Transverse colon (tissue), 4 donors: ENCODE data around the gene VGF. TPM values are rescaled to one million over a fixed set of nuclear protein-coding genes. Genes with fewer than 3 reads are reported as not detected.
A peak's percentile ranks its signal among the peaks of the same experiment; 100 is the strongest.

Experiments
- DNase-seq: peaks from one replicate; pipeline ENCODE4 v3.0.0-alpha.2; 2019
- H3K27ac ChIP-seq, 4 donors: fragments of 200-600 bp; sonication (generic); 2 replicates each; pipeline ENCODE4 v1.5.1; 2016 to 2018; ENCODE audit warnings: inconsistent platforms in 4 of 4
- H3K27me3 ChIP-seq: fragments of 200-600 bp; sonication (generic); 2 replicates; pipeline ENCODE4 v1.5.1; 2017; ENCODE audit warnings: inconsistent platforms
- H3K36me3 ChIP-seq, 4 donors: fragments of 200-600 bp; sonication (generic); 2 replicates each; pipeline ENCODE4 v1.5.1; 2017 to 2019; ENCODE audit warnings: inconsistent platforms in 4 of 4
- H3K4me1 ChIP-seq, 4 donors: fragments of 200-600 bp; sonication (generic); 2 replicates each; pipeline ENCODE4 v1.5.1; 2017 to 2020; ENCODE audit warnings: inconsistent platforms in 4 of 4
- H3K4me3 ChIP-seq, 4 donors: fragments of 200-600 bp; sonication (generic); 1 replicate in 1 of 4; 2 replicates in 3 of 4; pipeline versions ENCODE4 v1.5.1 to v1.6.1; 2017 to 2019; ENCODE audit warnings: inconsistent platforms in 4 of 4
- H3K9me3 ChIP-seq, 2 donors: fragments of 200-600 bp; sonication (generic); 2 replicates each; pipeline ENCODE4 v1.5.1; 2017 to 2019; ENCODE audit warnings: inconsistent platforms in 2 of 2
- EP300 ChIP-seq: sonication (generic); formaldehyde crosslinking; IDR thresholded peaks from one replicate; pipeline ENCODE4 v1.6.1; 2017; ENCODE audit warnings: antibody characterized with exemption, low read depth
- POLR2A ChIP-seq: fragments of 450-650 bp; IDR thresholded peaks from one replicate; pipeline ENCODE4 v1.6.1; 2016; ENCODE audit warnings: antibody characterized with exemption, mild to moderate bottlenecking, moderate library complexity
- POLR2AphosphoS5 ChIP-seq, 3 donors: sonication (generic); formaldehyde crosslinking; IDR thresholded peaks; one replicate each; pipeline ENCODE4 v1.6.1; 2016; ENCODE audit warnings: antibody characterized with exemption in 3 of 3
- WGBS, 2 donors: methylation state at CpG; one replicate each; pipeline ENCODE4 v1.1.5; 2018; ENCODE audit warnings: low coverage in 1 of 2; 5-methylcytosine and 5-hydroxymethylcytosine counted together
- in situ Hi-C, 4 donors: fragments of 200-750 bp; cut with MboI; loops; one replicate each; pipeline versions ENCODE4 v1.15.0 to v1.15.1; 2017; ENCODE audit warnings: low sequenced_read_pairs in 3 of 4, low pct_ligation_motif_present in 1 of 4, low pct_unique_long_range_greater_than_20kb in 1 of 4
- intact Hi-C: fragments of 100-400 bp; cut with DNase I; formaldehyde crosslinking; loops from one replicate; pipeline ENCODE4 v1.15.1; 2023; ENCODE audit warnings: low total_unique reads
- total RNA-seq, 4 donors: library from RNA; depleted of rRNA; stranded (reverse); fragments of >200 nt; gene quantifications; one replicate each; pipeline ENCODE4 v1.1.0, GENCODE V29; 2016
- TF ChIP-seq, protein P1 (sequence below), 5 experiments: fragments of 200-600 bp in 3 of 5; fragments of 450-650 bp in 2 of 5; sonication (generic) in 3 of 5; IDR thresholded peaks; 1 replicate in 2 of 5; 2 replicates in 3 of 5; pipeline ENCODE4 v1.5.1; 2016 to 2017; ENCODE audit warnings: antibody characterized with exemption in 5 of 5, inconsistent platforms in 3 of 5, mild to moderate bottlenecking in 2 of 5, moderate library complexity in 1 of 5

Gene VGF
- total RNA-seq, 4 donors from 2014 or later, result 0.95 TPM; not detected in 3

DNA sequence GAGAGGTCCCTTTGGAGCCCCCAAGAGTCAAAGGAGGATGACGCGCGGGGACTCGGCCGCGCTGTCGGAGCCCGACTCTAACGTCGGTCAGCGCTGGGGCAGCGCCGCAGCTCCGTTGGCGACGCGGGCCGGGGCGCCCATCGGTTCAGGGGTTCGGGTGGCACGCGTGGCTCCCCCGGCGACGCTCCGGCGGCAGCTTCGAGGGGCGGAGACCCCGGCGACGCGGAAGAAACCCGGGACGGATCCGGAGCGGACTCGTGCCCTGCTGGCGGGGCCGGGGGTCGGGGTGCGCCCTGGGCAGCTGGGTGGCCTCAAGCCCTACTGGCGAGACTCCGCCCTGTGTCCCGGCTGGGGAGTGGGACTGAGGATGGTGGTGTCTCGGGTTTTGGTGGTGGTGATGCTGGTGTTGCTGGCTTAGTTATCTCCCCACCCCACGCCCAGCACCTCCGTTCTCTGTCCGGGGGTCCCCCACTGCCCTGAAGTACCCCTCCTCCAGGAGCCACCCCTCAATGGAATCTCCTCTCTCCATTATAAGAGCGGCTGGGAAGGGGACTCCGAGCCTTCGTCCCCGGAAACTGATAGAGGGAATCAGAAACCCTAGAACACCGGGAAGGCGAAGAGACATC lies 14.9 kb upstream of the VGF start, which contains the start of gene NAT16:
Gene NAT16 (minus strand): TSS at position 164 of the 626 bp plus-strand sequence. CDS start 5,486 bp downstream, outside the sequence.
- Histone ChIP-seq H3K4me3 (peak within 1 kb of the TSS in 1 of 4 donors; percentile 13), H3K9me3 (no peaks in the 10 kb centered on the region), H3K36me3 (no peaks in the 10 kb centered on the region), H3K4me1 (peaks cover 9 to 17% (median 14%) of the 10 kb centered on the region in 4 donors), H3K27ac (no peak within 1 kb of the TSS), H3K27me3 (peaks cover 76% of the 10 kb centered on the region)
- DNase-seq, result no peak
- in situ Hi-C loops, result no loop called here
- intact Hi-C loops, result no loop called here
- TF ChIP-seq POLR2AphosphoS5 (IDR thresholded peaks at IDR 0.05) (no peak), POLR2A (no peak), EP300 (no peak)
- TF ChIP-seq, protein P1, sequence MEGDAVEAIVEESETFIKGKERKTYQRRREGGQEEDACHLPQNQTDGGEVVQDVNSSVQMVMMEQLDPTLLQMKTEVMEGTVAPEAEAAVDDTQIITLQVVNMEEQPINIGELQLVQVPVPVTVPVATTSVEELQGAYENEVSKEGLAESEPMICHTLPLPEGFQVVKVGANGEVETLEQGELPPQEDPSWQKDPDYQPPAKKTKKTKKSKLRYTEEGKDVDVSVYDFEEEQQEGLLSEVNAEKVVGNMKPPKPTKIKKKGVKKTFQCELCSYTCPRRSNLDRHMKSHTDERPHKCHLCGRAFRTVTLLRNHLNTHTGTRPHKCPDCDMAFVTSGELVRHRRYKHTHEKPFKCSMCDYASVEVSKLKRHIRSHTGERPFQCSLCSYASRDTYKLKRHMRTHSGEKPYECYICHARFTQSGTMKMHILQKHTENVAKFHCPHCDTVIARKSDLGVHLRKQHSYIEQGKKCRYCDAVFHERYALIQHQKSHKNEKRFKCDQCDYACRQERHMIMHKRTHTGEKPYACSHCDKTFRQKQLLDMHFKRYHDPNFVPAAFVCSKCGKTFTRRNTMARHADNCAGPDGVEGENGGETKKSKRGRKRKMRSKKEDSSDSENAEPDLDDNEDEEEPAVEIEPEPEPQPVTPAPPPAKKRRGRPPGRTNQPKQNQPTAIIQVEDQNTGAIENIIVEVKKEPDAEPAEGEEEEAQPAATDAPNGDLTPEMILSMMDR (IDR thresholded peaks at IDR 0.05), result no peak
- 16% methylated on average over 25 of the region's 56 CpGs; no CpG with 5 or more reads in 1 of the 2 donors for WGBS, 2 donors

DNA sequence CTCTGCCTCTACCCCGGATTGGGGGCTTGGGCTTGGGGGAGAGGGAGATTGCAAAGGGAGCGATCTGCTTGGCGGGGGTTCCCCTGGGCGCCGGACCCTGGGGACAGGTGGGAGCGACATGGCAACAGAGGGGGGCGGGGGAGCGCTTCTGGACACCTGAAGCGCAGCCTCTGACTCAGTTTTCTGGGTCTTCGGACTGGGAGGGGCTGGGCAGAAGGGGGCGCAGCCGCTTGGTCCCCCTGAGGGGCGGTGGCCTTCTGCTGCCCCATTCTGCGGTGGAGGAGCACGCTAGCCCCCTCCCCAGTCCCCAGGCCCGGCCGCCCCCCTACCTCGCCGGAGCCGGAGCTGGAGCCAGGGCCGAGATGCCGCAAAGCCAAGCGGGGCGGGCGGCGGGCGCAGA lies 14.3 kb upstream of the VGF start:
- intact Hi-C loops, result loop anchor here (5.0 kb wide), 1 partner anchor 272 kb away; no protein-coding TSS in a partner anchor
- Histone ChIP-seq H3K27me3 (peaks cover 81% of the 10 kb centered on the region), H3K4me3 (peak overlapping the region in 1 of 4 donors; percentile 13)

DNA sequence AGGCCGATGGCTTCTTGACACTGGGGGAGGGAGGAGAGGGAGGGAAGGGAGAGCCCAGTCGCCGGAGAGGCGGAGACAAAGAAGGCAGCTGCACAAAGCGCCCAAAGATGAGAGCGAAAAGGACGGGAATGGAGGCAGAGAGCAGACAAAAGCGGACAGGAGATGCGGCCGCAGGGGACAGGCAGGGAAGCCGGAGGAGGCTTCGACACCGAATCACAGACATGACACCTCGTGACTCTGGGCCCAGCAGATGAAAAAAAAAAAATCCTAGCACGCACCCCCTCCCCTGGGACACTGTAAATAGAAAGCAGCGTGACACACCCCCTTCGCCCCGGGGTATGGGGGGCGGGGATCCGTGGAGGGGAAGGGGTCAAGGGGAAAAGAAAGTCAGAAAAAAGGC lies 13.7 kb upstream of the VGF start:
- peaks cover 87% of the 10 kb centered on the region for H3K27me3 ChIP-seq

More for the DNA sequence above, 14.3 kb upstream of the VGF start:
- in situ Hi-C loops, result no loop called here
- 10% methylated on average over 14 of the region's 27 CpGs; no CpG with 5 or more reads in 1 of the 2 donors for WGBS, 2 donors
- Histone ChIP-seq H3K36me3 (no peaks in the 10 kb centered on the region), H3K27ac (no peak overlapping the region), H3K9me3 (no peaks in the 10 kb centered on the region), H3K4me1 (peaks cover 5 to 17% (median 12%) of the 10 kb centered on the region in 4 donors)
- TF ChIP-seq POLR2A (no peak), POLR2AphosphoS5 (IDR thresholded peaks at IDR 0.05) (no peak), EP300 (no peak)
- TF ChIP-seq, protein P1 (IDR thresholded peaks at IDR 0.05), result no peak
- no peak for DNase-seq

DNA sequence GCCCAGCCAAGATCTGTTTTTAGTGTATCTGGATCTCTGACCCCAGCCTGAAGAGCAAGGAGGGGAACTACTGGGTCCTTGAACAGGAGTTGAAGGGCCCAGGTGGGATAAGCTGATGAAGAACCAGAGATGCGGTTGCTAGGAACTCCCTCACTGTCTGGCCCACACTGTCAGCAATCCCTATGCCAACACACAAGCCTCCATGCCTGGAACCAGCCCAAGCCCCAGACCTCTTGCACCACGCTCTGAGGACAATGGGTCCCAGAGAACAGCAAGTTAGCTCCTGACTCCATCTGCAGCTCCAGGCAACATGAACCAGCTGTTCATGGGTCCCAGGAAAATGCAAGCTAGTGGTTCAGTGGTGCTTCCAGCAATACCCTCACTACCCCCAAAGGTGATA lies 12.3 kb upstream of the VGF start:
- Histone ChIP-seq H3K27me3 (peaks cover 100% of the 10 kb centered on the region), H3K9me3 (no peaks in the 10 kb centered on the region), H3K36me3 (no peaks in the 10 kb centered on the region), H3K27ac (no peak overlapping the region), H3K4me3 (no peak overlapping the region), H3K4me1 (peaks cover 5 to 32% (median 26%) of the 10 kb centered on the region in 4 donors)
- TF ChIP-seq, protein P1 (IDR thresholded peaks at IDR 0.05), result no peak
- TF ChIP-seq EP300 (no peak), POLR2A (no peak), POLR2AphosphoS5 (IDR thresholded peaks at IDR 0.05) (no peak)
- in situ Hi-C loops (no loop called here), intact Hi-C loops (loop anchor here (5.0 kb wide), 1 partner anchor 270 kb away; no protein-coding TSS in a partner anchor)
- WGBS, 2 donors, result 79% methylated on average over 2 of the region's 2 CpGs; no CpG with 5 or more reads in 1 of the 2 donors
- DNase-seq, result no peak

More for the DNA sequence above, 13.7 kb upstream of the VGF start:
- WGBS, 2 donors, result 0 to 4% methylated on average over 1 to 20 of the region's 20 CpGs
- Histone ChIP-seq H3K36me3 (no peaks in the 10 kb centered on the region), H3K4me1 (peaks cover 5 to 17% (median 13%) of the 10 kb centered on the region in 4 donors), H3K4me3 (no peak overlapping the region), H3K27ac (no peak overlapping the region), H3K9me3 (no peaks in the 10 kb centered on the region)
- no peak for DNase-seq
- intact Hi-C loops, result loop anchor here (5.0 kb wide), 1 partner anchor 272 kb away; no protein-coding TSS in a partner anchor
- in situ Hi-C loops, result no loop called here
- TF ChIP-seq POLR2AphosphoS5 (IDR thresholded peaks at IDR 0.05), result no peak
- TF ChIP-seq, protein P1 (IDR thresholded peaks at IDR 0.05), result no peak
- no peak for TF ChIP-seq POLR2A
- TF ChIP-seq EP300, result no peak
